Skin of body (tissue), 2 donors: ENCODE data around the gene RPL29. TPM values are rescaled to one million over a fixed set of nuclear protein-coding genes. Genes with fewer than 3 reads are reported as not detected.
A peak's percentile ranks its signal among the peaks of the same experiment; 100 is the strongest.

Experiments
- DNase-seq: peaks from one replicate; lab custom pipeline; 2025; lab: John Stamatoyannopoulos, UW
- total RNA-seq: library from RNA; depleted of rRNA; stranded (reverse); fragments of >200 nt; gene quantifications from one replicate; pipeline ENCODE4 v1.2.3, GENCODE V29; 2014

RPL29 gene
- total RNA-seq, 1 donor from 2014 or later = 933 TPM

GRCh38 chr3:52026041-52026440 lies 30.3 kb upstream of the RPL29 start:
- no peak for DNase-seq

GRCh38 chr3:52025453-52025852 lies 29.8 kb upstream of the RPL29 start:
- DNase-seq = no peak

DNA sequence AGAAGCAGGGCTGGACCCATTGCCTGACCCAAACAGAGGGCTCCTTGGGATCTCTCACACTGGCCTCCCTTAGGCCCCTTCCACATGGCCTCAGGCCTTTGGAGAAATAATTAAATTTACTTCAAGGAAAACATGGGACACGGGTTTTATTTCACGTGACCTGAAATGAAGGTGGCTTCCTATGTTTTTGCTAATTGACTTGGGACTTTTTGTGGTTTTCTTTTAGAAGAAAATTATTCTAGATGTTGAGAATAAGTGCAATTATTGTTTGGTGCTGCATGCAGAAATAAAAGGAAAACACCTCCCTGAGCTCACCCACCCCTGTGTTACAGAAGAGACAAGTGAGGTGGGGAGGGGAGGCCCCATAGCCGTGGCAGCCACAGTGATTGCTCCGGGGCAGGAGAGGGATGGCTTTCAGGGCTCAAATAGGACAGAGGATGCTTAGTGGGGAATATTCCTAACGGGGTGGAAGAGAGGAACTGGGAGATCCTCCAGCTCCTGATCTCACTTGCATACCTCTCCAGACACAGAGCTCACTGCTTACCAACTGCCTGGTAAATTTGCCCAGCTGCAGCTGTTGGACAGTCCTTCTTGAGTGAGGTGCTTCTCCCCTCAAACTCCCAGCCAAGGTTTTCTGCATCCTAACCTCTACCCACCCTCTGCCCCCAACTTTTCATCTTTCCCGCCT lies 29.2 kb upstream of the RPL29 start:
- no peak for DNase-seq

GRCh38 chr3:52023860-52024764 lies 28.4 kb upstream of the RPL29 start:
- DNase-seq = no peak

- no peak for DNase-seq
These were observed 27.5 kb upstream of the RPL29 start for GRCh38 chr3:52023101-52023770.

DNA sequence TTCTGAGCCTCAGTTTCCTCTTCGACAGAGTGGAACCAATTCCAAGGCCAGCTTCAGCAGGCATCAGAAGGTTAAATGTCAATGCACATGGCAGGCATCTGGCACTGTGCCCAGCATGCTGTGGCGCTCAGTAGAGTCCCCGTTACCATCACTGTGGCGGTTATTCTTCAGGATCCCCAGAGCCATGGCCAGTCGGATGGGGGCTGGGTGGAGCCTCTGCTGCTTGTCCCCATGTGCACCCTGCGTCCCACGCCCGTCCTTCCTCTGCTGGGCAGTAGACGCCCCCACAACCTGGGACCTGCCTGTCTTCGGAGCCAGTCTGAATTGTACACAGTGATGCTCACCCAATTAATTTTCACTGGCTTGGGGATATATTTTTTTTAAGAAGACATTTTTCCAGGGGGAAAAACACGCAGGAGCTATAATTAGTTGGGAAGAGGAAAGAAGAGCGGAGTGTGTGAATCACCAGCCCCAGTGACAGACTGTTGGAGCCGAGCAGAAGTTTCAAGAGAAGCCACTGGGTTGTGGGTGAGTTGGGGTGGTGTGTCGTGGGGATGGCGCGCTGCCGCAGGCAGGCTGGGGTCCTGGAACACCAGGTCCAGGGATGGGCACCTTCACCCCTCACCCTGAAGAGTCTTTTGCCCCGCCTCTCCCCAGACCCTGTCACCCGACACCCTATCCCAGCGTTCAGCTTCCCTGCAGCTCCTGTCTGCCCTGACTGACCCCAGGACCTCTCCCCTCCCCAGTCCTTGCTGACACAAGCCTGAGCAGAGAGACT lies 26.8 kb upstream of the RPL29 start:
- no peak for DNase-seq

- DNase-seq = no peak
These were observed 26.0 kb upstream of the RPL29 start for GRCh38 chr3:52021489-52022268.

- no peak for DNase-seq
These were observed 25.1 kb upstream of the RPL29 start for GRCh38 chr3:52020796-52021195.

- DNase-seq = no peak
These were observed 23.8 kb upstream of the RPL29 start for GRCh38 chr3:52019352-52020080.

- DNase-seq = no peak
These were observed 22.8 kb upstream of the RPL29 start for GRCh38 chr3:52018319-52019000.

GRCh38 chr3:52017586-52017985 lies 21.9 kb upstream of the RPL29 start:
- peak; percentile 10 for DNase-seq

GRCh38 chr3:52015438-52016228 lies 19.9 kb upstream of the RPL29 start:
- DNase-seq = no peak

GRCh38 chr3:52014613-52015012 lies 18.9 kb upstream of the RPL29 start:
- DNase-seq = no peak

GRCh38 chr3:52013802-52014598 lies 18.3 kb upstream of the RPL29 start:
- DNase-seq = no peak

GRCh38 chr3:52012699-52013098 lies 17.0 kb upstream of the RPL29 start:
- DNase-seq = no peak

GRCh38 chr3:52010431-52010830 lies 14.7 kb upstream of the RPL29 start:
- DNase-seq = no peak

DNA sequence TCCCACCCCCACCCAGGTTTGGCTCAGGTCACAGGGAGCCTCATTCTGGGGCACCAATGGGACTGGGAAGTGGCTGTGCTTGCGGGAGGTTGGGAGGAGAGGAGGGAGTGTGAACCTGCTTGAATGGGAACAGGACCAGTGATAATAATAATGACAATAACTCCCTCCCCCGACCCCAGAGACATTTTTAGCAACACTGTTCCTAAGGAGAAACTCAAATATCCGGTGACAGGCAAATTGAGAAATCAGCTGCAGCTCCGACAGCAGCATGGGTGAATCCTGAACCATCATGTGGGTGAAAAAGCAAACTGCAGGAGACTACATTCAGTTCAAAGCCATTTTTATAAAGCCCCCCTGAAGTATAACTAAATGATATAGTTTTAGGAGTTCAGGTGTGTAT lies 11.6 kb upstream of the RPL29 start:
- DNase-seq = no peak

- no peak for DNase-seq
These were observed 11.1 kb upstream of the RPL29 start for GRCh38 chr3:52006820-52007133.
